Measurements from ENCODE around the gene AVP. TPM values are rescaled to one million over a fixed set of nuclear protein-coding genes. Genes with fewer than 3 reads are reported as not detected.

The AVP gene
- total and polyA plus RNA-seq, 7 experiments from 2014 or later: 0.89 TPM; not detected in 6

- peak overlapping the region in 8 of 9 donors; percentile 52 to 91 (median 75) for H3K27ac Mint-ChIP-seq
- POLR2A ChIA-PET: interaction anchor here (0.8 to 4.7 kb wide), 9 partner anchors 9 to 58 kb away, joined by 3 to 32 read pairs (median 5); partner anchors contain the start of genes FASTKD5 and UBOX5
- H3K27me3 ChIP-seq (ENCODE audit: control insufficient read depth in 2 of 2, insufficient read depth in 2 of 2, low read length in 2 of 2): no peaks in the 10 kb centered on the region
- peaks cover 10 to 21% of the 10 kb centered on the region in 2 donors for H3K4me1 ChIP-seq (ENCODE audit: control insufficient read depth in 2 of 2, insufficient read depth in 2 of 2, low read length in 2 of 2)
- DNase-seq (peak in 8 of 9 donors; percentile 27 to 56 (median 46)), ATAC-seq (peak; percentile 86)
- H3K27me3 Mint-ChIP-seq: no peaks in the 10 kb centered on the region
- H3K9me3 Mint-ChIP-seq: no peaks in the 10 kb centered on the region
- H3K4me3 Mint-ChIP-seq: peak overlapping the region in 9 of 10 donors; percentile 29 to 80 (median 45)
- H3K4me1 Mint-ChIP-seq: peaks cover 15 to 26% (median 24%) of the 10 kb centered on the region in 7 donors
- H3K27ac ChIP-seq (ENCODE audit: low read depth, low read length): no peak overlapping the region
- CTCF ChIA-PET: interaction anchor here (1.2 to 1.7 kb wide), 3 partner anchors 12 to 48 kb away, joined by 3 to 7 read pairs (median 3); no protein-coding TSS in a partner anchor
- H3K4me3 ChIP-seq (ENCODE audit: low read length): no peak overlapping the region
- intact Hi-C loops (cut with micrococcal nuclease): loop anchor here in 1 of 2 donors (1.0 kb wide), 1 partner anchor 8 kb away; no protein-coding TSS in a partner anchor
- H3K36me3 Mint-ChIP-seq: no peaks in the 10 kb centered on the region
- no peaks in the 10 kb centered on the region for H3K9me3 ChIP-seq (ENCODE audit: control insufficient read depth in 2 of 3, low read length in 3 of 3)
- peaks cover 0 to 1% (median 0%) of the 10 kb centered on the region in 3 experiments for H3K36me3 ChIP-seq (ENCODE audit: control insufficient read depth in 2 of 3, insufficient read depth in 3 of 3, low read length in 3 of 3)
Observed at GRCh38 chr20:3101737-3102574, 17.4 kb upstream of the AVP start.

- CTCF ChIA-PET: no interaction called here
- POLR2A ChIA-PET: interaction anchor here (1.0 to 4.7 kb wide), 6 partner anchors 8 to 28 kb away, joined by 4 to 32 read pairs (median 6); no protein-coding TSS in a partner anchor
- Mint-ChIP-seq H3K27ac (peak overlapping the region in 3 of 9 donors; percentile 58 to 64 (median 63)), H3K27me3 (no peaks in the 10 kb centered on the region), H3K36me3 (no peaks in the 10 kb centered on the region), H3K4me3 (peak overlapping the region in 1 of 10 donors; percentile 80), H3K4me1 (peaks cover 14 to 26% (median 24%) of the 10 kb centered on the region in 7 donors), H3K9me3 (no peaks in the 10 kb centered on the region)
- no peaks in the 10 kb centered on the region for H3K36me3 ChIP-seq (ENCODE audit: control insufficient read depth in 2 of 3, insufficient read depth in 3 of 3, low read length in 3 of 3)
- H3K4me1 ChIP-seq (ENCODE audit: control insufficient read depth in 2 of 2, insufficient read depth in 2 of 2, low read length in 2 of 2): peaks cover 10 to 21% of the 10 kb centered on the region in 2 donors
- no peak for DNase-seq
- no peaks in the 10 kb centered on the region for H3K9me3 ChIP-seq (ENCODE audit: control insufficient read depth in 2 of 3, low read length in 3 of 3)
- ATAC-seq: no peak
- no peaks in the 10 kb centered on the region for H3K27me3 ChIP-seq (ENCODE audit: control insufficient read depth in 2 of 2, insufficient read depth in 2 of 2, low read length in 2 of 2)
- no peak overlapping the region for H3K4me3 ChIP-seq (ENCODE audit: low read length)
- intact Hi-C loops (cut with micrococcal nuclease): no loop called here
- no peak overlapping the region for H3K27ac ChIP-seq (ENCODE audit: low read depth, low read length)
Observed at GRCh38 chr20:3101251-3101650, 16.7 kb upstream of the AVP start.

GRCh38 chr20:3100480-3100879, 16.0 kb upstream of the AVP start:
- Mint-ChIP-seq H3K4me1 (peaks cover 14 to 30% (median 24%) of the 10 kb centered on the region in 7 donors), H3K4me3 (peak overlapping the region in 1 of 10 donors; percentile 38), H3K36me3 (no peaks in the 10 kb centered on the region), H3K27me3 (peaks cover 0 to 5% (median 0%) of the 10 kb centered on the region in 5 donors), H3K9me3 (no peaks in the 10 kb centered on the region), H3K27ac (no peak overlapping the region)
- no peak for ATAC-seq
- Histone ChIP-seq H3K27me3 (ENCODE audit: control insufficient read depth in 2 of 2, insufficient read depth in 2 of 2, low read length in 2 of 2) (no peaks in the 10 kb centered on the region), H3K27ac (ENCODE audit: low read depth, low read length) (no peak overlapping the region), H3K4me1 (ENCODE audit: control insufficient read depth in 2 of 2, insufficient read depth in 2 of 2, low read length in 2 of 2) (peaks cover 10 to 21% of the 10 kb centered on the region in 2 donors), H3K36me3 (ENCODE audit: control insufficient read depth in 2 of 3, insufficient read depth in 3 of 3, low read length in 3 of 3) (no peaks in the 10 kb centered on the region), H3K4me3 (ENCODE audit: low read length) (no peak overlapping the region), H3K9me3 (ENCODE audit: control insufficient read depth in 2 of 3, low read length in 3 of 3) (no peaks in the 10 kb centered on the region)
- ChIA-PET POLR2A (interaction anchor here (1.2 to 4.7 kb wide), 4 partner anchors 8 to 23 kb away, joined by 3 to 32 read pairs (median 4); no protein-coding TSS in a partner anchor), CTCF (interaction anchor here (0.6 to 2.0 kb wide), 3 partner anchors 13 to 351 kb away, joined by 3 to 4 read pairs (median 4); no protein-coding TSS in a partner anchor)
- intact Hi-C loops (cut with micrococcal nuclease): no loop called here
- no peak for DNase-seq

GRCh38 chr20:3094848-3095629, 10.5 kb upstream of the AVP start:
- peak overlapping the region; percentile 95 for H3K27ac ChIP-seq (ENCODE audit: low read depth, low read length)
- H3K4me3 ChIP-seq (ENCODE audit: low read length): no peak overlapping the region
- H3K27me3 ChIP-seq (ENCODE audit: control insufficient read depth in 2 of 2, insufficient read depth in 2 of 2, low read length in 2 of 2): no peaks in the 10 kb centered on the region
- Mint-ChIP-seq H3K4me3 (peak overlapping the region in 1 of 10 donors; percentile 9), H3K27me3 (peaks cover 0 to 30% (median 0%) of the 10 kb centered on the region in 5 donors), H3K27ac (peak overlapping the region in 8 of 9 donors; percentile 95 to 100 (median 100)), H3K36me3 (no peaks in the 10 kb centered on the region), H3K9me3 (peaks cover 0 to 2% (median 0%) of the 10 kb centered on the region in 11 donors), H3K4me1 (peaks cover 13 to 46% (median 27%) of the 10 kb centered on the region in 7 donors)
- no peak for ATAC-seq
- H3K36me3 ChIP-seq (ENCODE audit: control insufficient read depth in 2 of 3, insufficient read depth in 3 of 3, low read length in 3 of 3): no peaks in the 10 kb centered on the region
- intact Hi-C loops (cut with micrococcal nuclease): loop anchor here in 1 of 2 donors (1.0 to 5.0 kb wide), 3 partner anchors 7 to 1717 kb away; no protein-coding TSS in a partner anchor
- ChIA-PET CTCF (interaction anchor here (0.7 to 6.3 kb wide), 6 partner anchors 20 to 124 kb away, joined by 3 to 36 read pairs (median 3); no protein-coding TSS in a partner anchor), POLR2A (interaction anchor here (0.5 to 7.1 kb wide), 14 partner anchors 8 to 122 kb away, joined by 3 to 61 read pairs (median 7); partner anchors contain the start of gene OXT)
- DNase-seq: no peak
- H3K9me3 ChIP-seq (ENCODE audit: control insufficient read depth in 2 of 3, low read length in 3 of 3): no peaks in the 10 kb centered on the region
- peaks cover 0 to 21% of the 10 kb centered on the region in 2 donors for H3K4me1 ChIP-seq (ENCODE audit: control insufficient read depth in 2 of 2, insufficient read depth in 2 of 2, low read length in 2 of 2)

- intact Hi-C loops (cut with micrococcal nuclease): loop anchor here in 1 of 2 donors (1.0 to 5.0 kb wide), 6 partner anchors 8 to 1718 kb away; no protein-coding TSS in a partner anchor
- H3K27me3 ChIP-seq (ENCODE audit: control insufficient read depth in 2 of 2, insufficient read depth in 2 of 2, low read length in 2 of 2): no peaks in the 10 kb centered on the region
- no peak overlapping the region for H3K4me3 ChIP-seq (ENCODE audit: low read length)
- H3K27ac ChIP-seq (ENCODE audit: low read depth, low read length): peak overlapping the region; percentile 95
- peaks cover 0 to 24% of the 10 kb centered on the region in 2 donors for H3K4me1 ChIP-seq (ENCODE audit: control insufficient read depth in 2 of 2, insufficient read depth in 2 of 2, low read length in 2 of 2)
- H3K9me3 ChIP-seq (ENCODE audit: control insufficient read depth in 2 of 3, low read length in 3 of 3): no peaks in the 10 kb centered on the region
- DNase-seq (peak in 8 of 9 donors; percentile 39 to 89 (median 82)), ATAC-seq (peak; percentile 77)
- no peaks in the 10 kb centered on the region for H3K36me3 ChIP-seq (ENCODE audit: control insufficient read depth in 2 of 3, insufficient read depth in 3 of 3, low read length in 3 of 3)
- Mint-ChIP-seq H3K27me3 (peaks cover 0 to 36% (median 0%) of the 10 kb centered on the region in 5 donors), H3K9me3 (peaks cover 0 to 2% (median 0%) of the 10 kb centered on the region in 11 donors), H3K27ac (peak overlapping the region in 8 of 9 donors; percentile 95 to 100 (median 100)), H3K4me3 (peak overlapping the region in 9 of 10 donors; percentile 67 to 90 (median 83)), H3K36me3 (no peaks in the 10 kb centered on the region), H3K4me1 (peaks cover 17 to 50% (median 31%) of the 10 kb centered on the region in 7 donors)
- ChIA-PET CTCF (interaction anchor here (0.6 to 6.3 kb wide), 2 partner anchors 19 to 21 kb away, joined by 3 to 36 read pairs; no protein-coding TSS in a partner anchor), POLR2A (interaction anchor here (0.8 to 7.1 kb wide), 16 partner anchors 9 to 353 kb away, joined by 3 to 61 read pairs (median 9); partner anchors contain the start of genes FASTKD5, MRPS26, OXT and UBOX5)
Observed at GRCh38 chr20:3093861-3094361, 9.4 kb upstream of the AVP start.
